Vagina (tissue), 2 donors: ENCODE results near the gene ZNF592. TPM values are rescaled to one million over a fixed set of nuclear protein-coding genes. Genes with fewer than 3 reads are reported as not detected.

ENCODE experiments used
- DNase-seq, 2 donors: peaks; one replicate each; pipeline ENCODE4 v3.0.0-alpha.2; 2017; ENCODE audit errors: extremely low spot score in 2 of 2
- H3K27ac ChIP-seq: fragments of 200-600 bp; sonication (generic); one replicate; pipeline ENCODE4 v1.5.1; 2019
- H3K27me3 ChIP-seq: fragments of 200-600 bp; sonication (generic); one replicate; pipeline ENCODE4 v1.5.1; 2019
- H3K36me3 ChIP-seq, 2 donors: fragments of 200-600 bp; sonication (generic); one replicate each; pipeline ENCODE4 v1.5.1; 2017 to 2019
- H3K4me1 ChIP-seq: fragments of 200-600 bp; sonication (generic); one replicate; pipeline ENCODE4 v1.5.1; 2019
- H3K4me3 ChIP-seq, 2 donors: fragments of 200-600 bp; sonication (generic); 1 replicate in 1 of 2; 2 replicates in 1 of 2; pipeline ENCODE4 v1.5.1; 2016 to 2019
- H3K9me3 ChIP-seq: fragments of 200-600 bp; sonication (generic); one replicate; pipeline ENCODE4 v1.5.1; 2019
- CTCF ChIP-seq, 3 experiments: fragments of 450-650 bp in 2 of 3; fragments of 200-600 bp in 1 of 3; sonication (generic) in 1 of 3; IDR thresholded peaks; one replicate each; pipeline ENCODE4 v1.5.1; 2017 to 2019; ENCODE audit warnings: antibody characterized with exemption in 3 of 3, mild to moderate bottlenecking in 2 of 3, moderate library complexity in 2 of 3
- POLR2A ChIP-seq, 2 donors: fragments of 450-650 bp; IDR thresholded peaks; one replicate each; pipeline ENCODE4 v1.6.1; 2017; ENCODE audit warnings: antibody characterized with exemption in 2 of 2, mild to moderate bottlenecking in 2 of 2, moderate library complexity in 2 of 2
- POLR2AphosphoS5 ChIP-seq, 2 donors: sonication (generic); formaldehyde crosslinking; IDR thresholded peaks; one replicate each; pipeline ENCODE4 v1.9.0; 2017; ENCODE audit warnings: antibody characterized with exemption in 2 of 2, mild to moderate bottlenecking in 2 of 2, low read depth in 1 of 2; ENCODE audit not compliant: insufficient read depth in 1 of 2
- intact Hi-C: fragments of 100-400 bp; cut with DNase I; formaldehyde crosslinking; loops from one replicate; pipeline ENCODE4 v1.15.1; 2023
- total RNA-seq: library from RNA; depleted of rRNA; stranded (reverse); fragments of >200 nt; gene quantifications from one replicate; pipeline ENCODE4 v1.2.3, GENCODE V29; 2016

Gene ZNF592
- total RNA-seq, 1 donor from 2014 or later, result 21.6 TPM

DNA sequence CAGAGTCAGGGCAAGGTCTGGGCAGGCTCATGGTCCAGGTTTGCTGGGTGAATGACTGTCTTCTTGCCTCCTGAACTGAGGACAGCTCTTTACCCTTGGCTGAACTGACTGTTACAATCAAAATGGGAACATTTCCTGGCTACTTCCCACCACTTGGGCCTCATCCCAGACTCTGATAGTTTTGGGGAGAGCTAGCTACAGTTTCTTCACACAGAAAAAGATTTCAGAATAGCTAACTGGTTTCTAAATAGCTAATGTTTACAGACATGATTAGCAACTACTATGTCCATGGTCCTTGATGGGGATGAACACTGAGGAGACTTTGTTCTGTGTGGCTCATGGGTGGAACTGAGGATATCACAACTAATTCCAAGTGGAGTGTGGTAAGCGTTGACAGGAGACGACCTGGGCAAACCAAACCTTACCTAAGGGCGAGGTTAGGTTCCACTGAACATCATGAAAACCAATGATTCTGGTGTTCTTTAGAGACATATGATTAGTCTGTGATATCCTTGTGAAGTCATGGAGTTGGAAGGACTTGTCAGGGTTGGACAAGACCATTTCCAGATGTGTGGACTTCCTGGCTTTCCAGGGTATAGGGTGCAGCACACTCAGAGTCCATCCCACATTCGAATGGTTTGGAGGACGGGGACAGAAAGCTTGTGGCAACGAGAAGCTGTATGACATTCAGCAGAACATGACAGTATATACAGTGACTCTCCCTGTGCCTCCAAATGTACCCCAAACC is 76.0 kb downstream of the ZNF592 start:
- Histone ChIP-seq H3K4me3 (no peak overlapping the region), H3K27me3 (no peaks in the 10 kb centered on the region), H3K36me3 (no peaks in the 10 kb centered on the region), H3K27ac (peak overlapping the region; percentile 59), H3K9me3 (no peaks in the 10 kb centered on the region), H3K4me1 (peaks cover 51% of the 10 kb centered on the region)
- DNase-seq, result no peak
- intact Hi-C loops, result loop anchor here (5.0 kb wide), 1 partner anchor 77 kb away; the partner anchor contains the start of gene ZNF592
- TF ChIP-seq CTCF (IDR thresholded peaks at IDR 0.05), result no peak
- no peak for TF ChIP-seq POLR2A (IDR thresholded peaks at IDR 0.05)
- TF ChIP-seq POLR2AphosphoS5 (IDR thresholded peaks at IDR 0.05; ENCODE audit: insufficient read depth in 1 of 2, low read depth in 1 of 2), result no peak

DNA sequence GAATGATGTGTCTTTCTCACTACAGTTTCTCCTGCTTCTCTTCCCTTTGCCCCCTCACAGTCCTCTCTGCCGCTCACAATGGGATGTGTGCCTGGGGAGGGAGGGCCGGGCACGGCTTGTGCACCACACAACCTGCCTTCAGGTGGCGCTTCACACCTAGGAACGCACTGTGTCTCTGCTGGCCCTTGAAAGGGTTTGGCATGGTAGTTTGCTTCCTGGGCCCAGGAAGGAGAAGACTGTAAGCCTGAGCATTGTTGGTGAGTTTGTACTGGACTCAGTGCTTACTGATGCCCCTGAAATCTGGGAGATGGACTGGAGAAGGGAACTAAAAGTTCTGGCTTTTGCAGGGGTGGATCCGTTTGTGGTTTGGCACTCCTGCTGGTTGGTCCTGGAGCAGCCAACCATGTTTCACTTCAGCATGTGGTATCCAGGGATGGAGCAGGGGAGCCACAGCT is 78.0 kb downstream of the ZNF592 start:
- H3K4me1 ChIP-seq, result peaks cover 41% of the 10 kb centered on the region

GRCh38 chr15:84827246-84827645 is 78.9 kb downstream of the ZNF592 start:
- intact Hi-C loops, result no loop called here
- H3K4me1 ChIP-seq, result peaks cover 39% of the 10 kb centered on the region
- no peak for DNase-seq
- H3K27ac ChIP-seq, result no peak overlapping the region
- TF ChIP-seq CTCF (IDR thresholded peaks at IDR 0.05) (no peak), POLR2A (IDR thresholded peaks at IDR 0.05) (no peak), POLR2AphosphoS5 (IDR thresholded peaks at IDR 0.05; ENCODE audit: insufficient read depth in 1 of 2, low read depth in 1 of 2) (no peak)
- H3K36me3 ChIP-seq, result no peaks in the 10 kb centered on the region
- no peak overlapping the region for H3K4me3 ChIP-seq
- no peaks in the 10 kb centered on the region for H3K9me3 ChIP-seq
- H3K27me3 ChIP-seq, result no peaks in the 10 kb centered on the region

More for the DNA sequence above, 78.0 kb downstream of the ZNF592 start:
- DNase-seq, result no peak
- Histone ChIP-seq H3K27ac (peak overlapping the region; percentile 28), H3K4me3 (no peak overlapping the region), H3K36me3 (no peaks in the 10 kb centered on the region), H3K9me3 (no peaks in the 10 kb centered on the region), H3K27me3 (no peaks in the 10 kb centered on the region)
- no peak for TF ChIP-seq POLR2AphosphoS5 (IDR thresholded peaks at IDR 0.05; ENCODE audit: insufficient read depth in 1 of 2, low read depth in 1 of 2)
- TF ChIP-seq POLR2A (IDR thresholded peaks at IDR 0.05), result no peak
- TF ChIP-seq CTCF (IDR thresholded peaks at IDR 0.05), result peak in 1 of 3 experiments; percentile 9
- intact Hi-C loops, result no loop called here

GRCh38 chr15:84828086-84828908 is 79.9 kb downstream of the ZNF592 start:
- intact Hi-C loops, result loop anchor here (2.0 kb wide), 1 partner anchor 49 kb away; no protein-coding TSS in a partner anchor
- no peaks in the 10 kb centered on the region for H3K9me3 ChIP-seq
- no peaks in the 10 kb centered on the region for H3K27me3 ChIP-seq
- peaks cover 29% of the 10 kb centered on the region for H3K4me1 ChIP-seq
- TF ChIP-seq POLR2A (IDR thresholded peaks at IDR 0.05), result no peak
- TF ChIP-seq POLR2AphosphoS5 (IDR thresholded peaks at IDR 0.05; ENCODE audit: insufficient read depth in 1 of 2, low read depth in 1 of 2), result no peak
- TF ChIP-seq CTCF (IDR thresholded peaks at IDR 0.05), result no peak
- H3K27ac ChIP-seq, result no peak overlapping the region
- H3K4me3 ChIP-seq, result no peak overlapping the region
- H3K36me3 ChIP-seq, result no peaks in the 10 kb centered on the region
- DNase-seq, result no peak
